Colon (tissue), 2 donors: Measurements from ENCODE around the gene AKT3.
"Not testable (repeated sequence)": the region's sequence is repeated elsewhere in the genome, so short reads cannot be mapped to it uniquely, and the experiment has no call there.

Experiments used
- FAIRE-seq: peaks from 2 replicates; lab custom pipeline; 2012; peaks lifted over from hg19 to GRCh38; lab: Jason Lieb, UNC
- donor health status: control.
- donor health status: control.

AKT3 gene

GRCh38 chr1:243841507-243841906 lies 8.5 kb downstream of the AKT3 start:
- FAIRE-seq, result no peak

- FAIRE-seq, result no peak
These were observed 12.0 kb downstream of the AKT3 start for GRCh38 chr1:243837907-243838535.

- FAIRE-seq, result no peak
These were observed 15.9 kb downstream of the AKT3 start for GRCh38 chr1:243834130-243834529.

- no peak for FAIRE-seq
These were observed 18.6 kb downstream of the AKT3 start for GRCh38 chr1:243831463-243831862.

- no peak for FAIRE-seq
These were observed 22.8 kb downstream of the AKT3 start for GRCh38 chr1:243827206-243827605.

GRCh38 chr1:243824907-243825306 lies 25.1 kb downstream of the AKT3 start:
- not testable (repeated sequence) for FAIRE-seq

GRCh38 chr1:243821177-243821680 lies 28.8 kb downstream of the AKT3 start:
- no peak for FAIRE-seq

- no peak for FAIRE-seq
These were observed 30.6 kb downstream of the AKT3 start for GRCh38 chr1:243819438-243819839.

GRCh38 chr1:243818978-243819377 lies 31.1 kb downstream of the AKT3 start:
- no peak for FAIRE-seq

- no peak for FAIRE-seq
These were observed 35.3 kb downstream of the AKT3 start for GRCh38 chr1:243814718-243815117.

GRCh38 chr1:243807346-243807745 lies 42.7 kb downstream of the AKT3 start:
- not testable (repeated sequence) for FAIRE-seq

- no peak for FAIRE-seq
These were observed 43.7 kb downstream of the AKT3 start for GRCh38 chr1:243806310-243806709.

GRCh38 chr1:243802736-243803135 lies 47.3 kb downstream of the AKT3 start:
- no peak for FAIRE-seq

GRCh38 chr1:243801378-243801777 lies 48.7 kb downstream of the AKT3 start:
- FAIRE-seq, result no peak

GRCh38 chr1:243799908-243800307 lies 50.1 kb downstream of the AKT3 start:
- FAIRE-seq, result no peak

- no peak for FAIRE-seq
These were observed 51.3 kb downstream of the AKT3 start for GRCh38 chr1:243798726-243799125.

GRCh38 chr1:243796016-243796415 lies 54.0 kb downstream of the AKT3 start:
- FAIRE-seq, result no peak

GRCh38 chr1:243793298-243793697 lies 56.7 kb downstream of the AKT3 start:
- no peak for FAIRE-seq

- no peak for FAIRE-seq
These were observed 57.2 kb downstream of the AKT3 start for GRCh38 chr1:243792891-243793290.

- no peak for FAIRE-seq
These were observed 57.6 kb downstream of the AKT3 start for GRCh38 chr1:243792401-243792800.

GRCh38 chr1:243791586-243792267 lies 58.3 kb downstream of the AKT3 start:
- FAIRE-seq, result no peak

GRCh38 chr1:243790404-243790803 lies 59.6 kb downstream of the AKT3 start:
- no peak for FAIRE-seq

- no peak for FAIRE-seq
These were observed 63.5 kb downstream of the AKT3 start for GRCh38 chr1:243786531-243786930.

GRCh38 chr1:243784506-243784905 lies 65.5 kb downstream of the AKT3 start:
- FAIRE-seq, result no peak
